Measurements from ENCODE around the gene SURF4. TPM values are rescaled to one million over a fixed set of nuclear protein-coding genes. Genes with fewer than 3 reads are reported as not detected.

SURF4 gene
- total RNA-seq, 4 donors from 2014 or later, result 104 to 176 (median 139) TPM

GRCh38 chr9:133378408-133378962, 2.6 kb upstream of the SURF4 start:
- TF ChIP-seq CTCF (IDR thresholded peaks at IDR 0.05; ENCODE audit: low read depth), result no peak

DNA sequence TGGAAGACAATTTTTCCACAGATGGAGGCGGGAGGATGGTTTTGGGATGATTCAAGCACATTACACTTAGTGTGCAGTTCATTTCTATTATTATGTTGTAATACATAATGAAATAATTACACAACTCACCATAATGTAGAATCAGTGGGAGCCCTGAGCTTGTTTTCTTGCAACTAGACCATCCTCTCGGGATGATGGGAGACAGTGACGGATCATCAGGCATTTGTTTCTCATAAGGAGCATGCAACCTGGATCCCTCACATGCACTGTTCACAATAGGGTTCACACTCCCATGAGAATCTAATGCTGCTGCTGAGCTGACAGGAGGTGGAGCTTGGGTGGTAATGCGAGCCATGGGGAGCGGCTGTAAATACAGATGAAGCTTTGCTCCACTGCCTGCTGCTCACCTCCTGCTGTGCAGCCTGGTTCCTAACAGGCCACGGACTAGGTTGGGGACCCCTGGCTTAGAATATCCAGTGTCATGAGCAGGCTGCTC, 1.9 kb upstream of the SURF4 start:
- no peak for TF ChIP-seq CTCF (IDR thresholded peaks at IDR 0.05; ENCODE audit: low read depth)

GRCh38 chr9:133375116-133375723, 640 bp downstream of the SURF4 start:
- TF ChIP-seq CTCF (IDR thresholded peaks at IDR 0.05; ENCODE audit: low read depth), result no peak

- TF ChIP-seq CTCF (IDR thresholded peaks at IDR 0.05; ENCODE audit: low read depth), result no peak
Measured at GRCh38 chr9:133374612-133375115, 1.2 kb downstream of the SURF4 start.

- TF ChIP-seq CTCF (IDR thresholded peaks at IDR 0.05; ENCODE audit: low read depth), result no peak
Measured at GRCh38 chr9:133372144-133372543, 3.7 kb downstream of the SURF4 start.

DNA sequence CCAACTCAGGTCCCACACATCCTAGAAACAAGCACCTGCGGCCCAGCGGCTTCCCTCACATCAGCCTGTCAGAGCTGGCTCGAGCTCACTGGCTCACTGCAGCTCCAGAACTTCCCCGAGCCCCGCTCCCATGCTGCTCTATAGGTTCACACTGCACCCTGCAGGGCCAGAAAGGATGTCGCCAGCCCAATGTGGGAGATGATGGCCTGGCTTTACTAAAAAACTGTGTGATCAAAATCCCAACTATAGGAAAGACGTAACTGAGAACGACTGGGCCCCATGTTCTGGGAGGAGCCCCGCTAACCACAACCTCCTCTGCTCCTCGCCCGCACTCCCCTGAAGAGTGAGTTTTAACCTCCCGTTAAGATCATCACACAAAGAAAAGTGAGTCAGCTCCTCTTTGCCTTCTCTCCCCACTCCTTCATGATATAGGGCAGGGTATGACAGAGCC, 4.6 kb downstream of the SURF4 start:
- no peak for TF ChIP-seq CTCF (IDR thresholded peaks at IDR 0.05; ENCODE audit: low read depth)

DNA sequence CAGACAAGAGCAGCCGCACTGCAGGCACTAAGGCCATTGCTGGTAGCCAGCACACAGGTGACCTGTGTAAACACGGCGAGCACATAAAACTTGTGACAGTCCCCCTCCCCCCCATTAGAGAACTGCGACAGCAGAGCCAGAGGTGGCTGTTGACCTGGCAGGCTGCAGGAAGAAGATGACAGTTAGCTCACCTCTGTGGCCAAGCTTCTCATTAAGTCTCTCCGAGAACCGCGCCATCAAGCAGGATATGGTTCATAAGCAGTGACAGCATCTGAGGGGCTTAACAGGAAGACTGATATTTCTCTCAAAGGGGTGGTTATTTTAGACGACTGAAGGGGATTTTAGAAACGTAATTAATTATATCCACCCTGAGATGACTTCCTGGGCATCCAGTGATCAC, 5.2 kb downstream of the SURF4 start:
- TF ChIP-seq CTCF (IDR thresholded peaks at IDR 0.05; ENCODE audit: low read depth), result no peak
